CD4-positive, alpha-beta T cell treated with Interleukin-6 at 100 ng/mL for 8 hours (primary cell): Measurements from ENCODE around the gene UBE2H.

Source experiments
- DNase-seq: peaks from one replicate; pipeline ENCODE4 v3.0.0-alpha.2; 2020; ENCODE audit warnings: mixed read lengths, low spot score

UBE2H gene

DNA sequence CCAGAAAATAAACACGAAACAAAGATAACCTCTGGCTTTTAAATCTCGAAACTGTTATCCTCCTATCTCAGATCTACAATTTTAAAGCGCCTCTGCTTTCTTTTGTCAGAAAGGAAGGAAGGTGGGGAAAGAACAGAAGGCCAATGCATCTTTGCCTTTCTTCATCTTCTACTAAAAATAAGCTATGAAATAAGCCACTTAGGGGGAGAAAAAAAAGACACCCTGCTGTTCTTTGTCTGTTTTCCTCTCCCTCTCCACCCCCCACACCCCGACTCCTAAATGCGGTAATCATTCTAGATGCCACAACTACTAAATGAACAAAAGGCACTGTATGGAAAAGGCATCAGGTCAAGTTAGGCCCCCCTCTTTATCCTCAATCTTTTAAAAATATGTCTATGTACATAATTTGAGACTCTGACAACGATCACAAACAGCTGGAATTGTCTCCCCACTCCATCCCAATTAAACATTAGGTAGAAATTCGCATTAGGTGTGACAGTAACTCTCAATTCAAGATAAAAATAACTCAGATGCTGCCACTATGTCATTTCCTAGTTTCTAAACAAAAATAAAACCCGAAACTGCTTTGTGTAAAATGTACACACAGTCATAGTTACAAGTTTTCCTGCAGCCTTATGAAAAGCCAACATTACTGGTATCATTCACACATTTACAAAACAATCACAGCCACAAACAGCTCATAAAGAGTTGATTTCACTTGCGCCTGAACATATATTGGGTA is 2.4 kb downstream of the UBE2H start:
- no peak for DNase-seq

- DNase-seq: no peak
Observed at GRCh38 chr7:129949292-129950133, 3.2 kb downstream of the UBE2H start.

DNA sequence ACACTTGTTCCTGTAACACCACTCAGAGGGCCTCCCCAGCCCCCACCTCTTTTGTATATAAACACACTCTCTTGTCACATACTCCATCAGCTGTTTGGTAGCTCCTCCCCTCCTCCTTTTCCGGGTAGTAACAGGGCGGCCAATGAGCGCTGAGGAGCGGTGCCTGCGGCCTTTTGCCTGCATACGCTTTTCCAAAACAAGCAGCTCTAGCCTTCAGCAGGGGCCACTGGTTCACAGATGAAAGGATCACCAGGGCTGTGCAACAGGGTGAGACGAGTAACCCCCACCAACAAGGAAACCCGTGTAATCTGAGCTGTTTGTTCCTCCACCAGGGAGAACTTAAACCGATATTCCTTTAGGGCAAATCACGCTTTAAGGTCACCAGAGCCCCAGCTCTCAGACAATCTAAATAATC is 3.9 kb downstream of the UBE2H start:
- DNase-seq: peak; percentile 82

DNA sequence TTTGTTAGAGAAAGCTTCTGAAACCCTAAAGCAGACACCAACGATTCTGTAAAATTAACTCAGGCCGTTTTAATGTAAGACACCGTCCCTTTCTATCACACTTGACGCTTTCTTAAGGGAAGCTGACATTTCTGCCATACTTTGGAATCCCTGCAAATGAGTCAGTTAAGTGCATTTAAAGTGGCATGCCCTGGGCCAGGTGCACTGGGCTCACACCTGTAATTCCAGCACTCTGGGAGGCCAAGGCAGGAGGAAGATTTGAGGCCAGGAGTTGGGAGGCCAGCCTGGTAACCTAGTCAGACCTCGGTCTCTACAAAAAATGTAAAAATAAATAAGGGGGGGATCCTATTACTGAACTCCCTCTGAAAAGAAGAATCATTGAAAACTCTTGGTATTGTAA is 4.4 kb downstream of the UBE2H start:
- no peak for DNase-seq

GRCh38 chr7:129947701-129948100 is 5.1 kb downstream of the UBE2H start:
- no peak for DNase-seq

DNA sequence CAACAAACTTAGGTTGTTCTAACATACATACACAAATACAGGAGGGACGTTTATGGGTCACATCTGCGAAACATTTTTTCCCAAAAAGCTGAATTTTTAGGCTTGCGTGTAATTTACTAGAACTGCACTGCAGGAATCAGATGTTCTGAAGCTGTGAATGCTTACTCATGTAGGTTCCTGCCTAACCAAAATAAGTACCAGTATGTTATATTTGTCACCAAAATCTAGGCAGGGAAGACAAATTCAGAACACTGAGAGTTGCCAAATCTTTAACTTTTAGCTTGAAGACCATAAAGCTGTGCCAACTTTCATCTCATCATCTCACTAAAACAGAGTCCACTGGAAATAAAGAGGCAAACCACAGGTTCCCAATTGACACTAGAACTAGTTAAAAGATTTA is 5.7 kb downstream of the UBE2H start:
- DNase-seq: no peak

- no peak for DNase-seq
Observed at GRCh38 chr7:129946282-129946681, 6.5 kb downstream of the UBE2H start.

DNA sequence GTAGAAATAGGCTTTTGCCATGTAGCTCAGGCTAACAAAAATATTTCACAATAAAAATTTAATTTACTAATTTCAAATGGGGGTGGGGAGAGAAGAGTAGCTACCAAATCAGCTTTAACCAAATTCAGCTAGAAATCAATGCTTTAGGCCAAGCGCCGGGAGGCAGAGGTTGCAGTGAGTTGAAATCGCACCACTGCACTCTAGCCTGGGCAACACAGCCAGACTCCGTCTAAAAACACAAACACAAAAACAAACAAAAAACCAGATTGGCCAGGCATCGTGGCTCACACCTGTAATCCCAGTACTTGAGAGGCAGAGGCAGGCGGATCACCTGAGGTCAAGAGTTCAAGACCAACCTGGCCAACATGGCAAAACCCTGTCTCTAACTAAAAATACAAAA is 9.4 kb downstream of the UBE2H start:
- DNase-seq: no peak

- no peak for DNase-seq
Observed at GRCh38 chr7:129940329-129940728, 12.4 kb downstream of the UBE2H start.

DNA sequence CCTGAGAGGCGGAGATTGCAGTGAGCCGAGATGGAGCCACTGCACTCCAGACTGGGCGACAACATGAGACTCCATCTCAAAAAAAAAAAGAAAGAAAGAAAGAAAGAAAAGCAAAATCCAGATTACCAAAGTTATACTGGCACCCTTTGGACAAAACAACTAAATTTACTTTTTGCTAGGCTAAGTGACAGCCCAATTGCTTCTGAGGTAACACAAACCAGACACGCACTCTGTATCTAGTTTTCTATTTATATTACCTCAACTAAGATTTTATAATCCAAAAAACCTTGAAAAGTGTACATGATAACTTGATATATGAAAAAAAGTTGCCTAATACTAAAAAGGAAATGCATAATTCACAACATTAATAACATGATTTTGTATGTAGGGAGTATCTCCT is 12.9 kb downstream of the UBE2H start:
- DNase-seq: no peak

DNA sequence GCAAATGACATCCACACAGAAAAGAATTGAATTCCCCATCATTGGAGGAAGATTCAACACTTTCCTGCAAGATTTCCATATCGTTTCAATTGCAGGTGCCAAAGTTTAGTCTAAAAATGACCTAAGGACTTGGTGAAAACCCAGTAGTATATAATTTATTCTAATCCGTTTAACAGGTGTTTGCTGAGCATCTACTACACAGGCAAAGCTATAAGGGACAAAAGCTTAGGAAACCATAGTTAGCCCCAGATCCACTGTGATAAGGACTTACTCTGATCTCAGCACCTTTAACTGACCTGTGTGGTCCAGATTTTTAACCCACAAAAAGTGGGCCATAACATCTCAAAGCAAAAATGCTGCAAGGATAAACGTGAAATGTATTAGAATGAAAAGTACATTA is 19.1 kb downstream of the UBE2H start:
- DNase-seq: no peak

DNA sequence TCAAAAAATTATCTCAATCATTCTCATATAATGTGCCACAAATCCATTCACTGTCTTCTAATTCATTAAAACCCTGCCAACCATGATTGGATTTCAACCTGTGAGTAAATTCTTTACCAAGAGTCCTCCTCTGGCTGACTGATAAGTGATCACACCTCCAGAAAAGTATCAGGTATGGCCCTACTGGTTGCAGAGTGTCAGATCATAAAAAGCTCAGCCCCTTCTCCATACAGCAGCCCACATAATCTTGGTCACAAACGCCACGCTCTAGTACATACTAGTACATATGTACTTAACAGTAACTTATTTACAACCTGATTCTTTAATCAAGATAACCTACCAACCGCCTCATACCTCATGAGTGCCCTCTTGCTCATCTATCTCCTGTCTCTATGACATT is 26.1 kb downstream of the UBE2H start:
- no peak for DNase-seq

- DNase-seq: no peak
Observed at GRCh38 chr7:129925416-129926002, 27.3 kb downstream of the UBE2H start.

DNA sequence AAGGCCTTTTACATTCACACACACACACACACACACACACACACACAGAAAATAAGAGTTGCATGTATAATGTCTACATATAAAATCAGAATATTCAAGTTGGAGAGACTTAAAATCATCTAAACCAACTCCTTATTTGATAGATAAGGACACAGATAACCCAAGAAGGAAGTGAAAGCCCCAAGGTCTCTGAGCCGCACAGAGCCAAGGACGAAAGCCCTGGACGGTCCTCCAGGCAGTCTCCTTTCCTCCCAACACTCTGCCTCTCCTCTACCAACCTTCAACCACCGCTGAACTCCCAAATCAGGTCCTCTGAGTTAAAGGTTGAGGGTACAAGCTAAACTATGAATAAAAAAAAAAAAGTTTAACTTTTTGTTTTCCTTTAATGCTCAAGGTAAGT is 28.2 kb downstream of the UBE2H start:
- no peak for DNase-seq

- no peak for DNase-seq
Observed at GRCh38 chr7:129923709-129924108, 29.1 kb downstream of the UBE2H start.

GRCh38 chr7:129919492-129919891 is 33.3 kb downstream of the UBE2H start:
- no peak for DNase-seq

GRCh38 chr7:129918922-129919321 is 33.8 kb downstream of the UBE2H start:
- DNase-seq: no peak

GRCh38 chr7:129917934-129918333 is 34.8 kb downstream of the UBE2H start:
- no peak for DNase-seq

DNA sequence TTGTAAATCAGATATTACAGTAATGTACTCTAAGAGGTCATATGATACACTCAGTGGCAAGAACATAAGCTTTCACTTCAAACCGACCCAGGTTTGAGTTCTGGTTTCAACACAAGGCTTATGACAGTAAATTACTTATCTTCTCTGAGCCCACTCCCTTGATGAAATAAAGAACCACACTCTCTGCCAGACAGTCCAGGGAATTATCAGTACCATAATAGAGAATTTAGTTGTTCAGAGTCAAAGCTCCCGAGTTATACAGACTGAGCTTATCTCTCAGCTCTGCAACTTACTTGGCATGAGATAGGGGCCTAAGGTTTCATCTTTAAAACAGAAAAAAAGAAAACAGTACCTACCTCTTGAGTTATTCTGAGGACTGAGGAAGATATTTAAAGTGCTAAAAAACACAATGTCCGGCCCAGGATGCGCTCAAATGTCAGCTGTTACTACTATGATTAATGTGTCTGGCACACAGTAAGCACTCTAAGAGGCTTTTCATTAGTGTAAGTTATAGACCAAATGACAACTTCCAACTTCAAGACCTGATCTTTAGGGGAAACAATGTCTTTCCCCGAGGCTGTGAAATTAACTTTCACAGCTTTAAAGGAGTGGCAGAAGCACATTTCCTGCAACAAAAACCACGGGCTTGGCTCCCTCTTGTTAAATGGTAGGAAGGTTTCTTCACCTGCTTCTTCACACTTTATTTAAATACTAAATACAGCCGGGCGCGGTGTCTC is 38.1 kb downstream of the UBE2H start:
- DNase-seq: peak; percentile 3

DNA sequence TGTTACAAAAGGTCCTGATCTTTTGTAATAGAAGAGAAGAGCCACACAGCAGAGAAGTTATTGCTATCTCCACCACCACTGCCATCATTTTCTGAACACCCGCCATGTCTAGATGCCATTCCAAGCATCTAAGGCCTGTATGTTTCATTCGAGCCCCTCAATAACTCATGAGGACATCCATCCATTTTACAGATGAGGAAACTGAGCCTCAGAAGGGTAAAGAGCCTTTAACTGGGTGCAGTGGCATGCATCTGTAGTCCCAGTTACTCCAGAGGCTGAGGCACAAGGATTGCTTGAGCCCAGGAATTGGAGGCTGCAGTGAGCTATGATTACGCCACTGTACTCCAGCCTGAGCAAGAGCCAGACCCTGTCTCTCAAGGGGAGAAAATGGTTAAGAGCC is 39.3 kb downstream of the UBE2H start:
- DNase-seq: no peak

- DNase-seq: no peak
Observed at GRCh38 chr7:129911790-129912189, 41.0 kb downstream of the UBE2H start.

DNA sequence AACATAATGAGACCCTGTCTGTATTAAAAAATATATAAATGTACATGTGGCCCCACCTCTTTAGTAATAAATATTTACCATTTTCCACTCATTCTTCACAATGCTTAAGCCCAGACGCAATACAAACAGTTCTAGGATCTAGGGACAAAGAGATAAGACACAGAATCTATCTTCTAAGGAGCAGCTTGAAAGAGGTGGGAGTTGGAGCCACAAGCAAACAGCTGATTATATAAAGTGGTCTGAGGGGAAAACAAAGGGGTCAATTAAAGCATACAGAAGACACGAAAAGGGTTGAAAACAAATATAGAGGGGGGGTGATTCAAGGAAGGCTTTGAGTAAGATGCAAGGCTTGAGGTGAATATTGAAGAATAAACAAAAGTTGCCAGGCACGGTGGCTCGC is 43.1 kb downstream of the UBE2H start:
- DNase-seq: no peak
